MCF 10A (cell line): ENCODE data around the gene CLK3. TPM values are rescaled to one million over a fixed set of nuclear protein-coding genes. Genes with fewer than 3 reads are reported as not detected.

Source experiments
- BruUV-seq: library from RNA; stranded (reverse); fragments of 400-500 nt; replicated peaks from 2 replicates; lab custom pipeline; 2021; lab: Mats Ljungman, UMichigan
- CTCF ChIA-PET: fragments of 300-600 bp; sonication (Branson Sonifier 250); formaldehyde crosslinking; extraction: SDS; loops from one replicate; lab custom pipeline; 2021; ENCODE audit warnings: antibody characterized with exemption, inconsistent platforms; lab: Yijun Ruan, JAX
- POLR2A ChIA-PET: fragments of 300-600, 350-650 bp; sonication (Branson Sonifier 250); formaldehyde crosslinking; extraction: SDS; loops from one replicate; lab custom pipeline; 2020; ENCODE audit warnings: antibody characterized with exemption, inconsistent platforms; lab: Yijun Ruan, JAX
- DNase-seq: peaks from one replicate; pipeline ENCODE4 v3.0.0-alpha.2; 2018; ENCODE audit not compliant: unreplicated experiment
- H3K27ac Mint-ChIP-seq: one replicate; pipeline ENCODE4 v1.8.0; 2022; ENCODE audit warnings: mild to moderate bottlenecking, low read depth, mixed read lengths; ENCODE audit not compliant: unreplicated experiment
- H3K27me3 Mint-ChIP-seq: one replicate; pipeline ENCODE4 v1.8.0; 2022; ENCODE audit warnings: mixed read lengths; ENCODE audit not compliant: insufficient read depth, unreplicated experiment
- H3K36me3 Mint-ChIP-seq: one replicate; pipeline ENCODE4 v1.8.0; 2022; ENCODE audit warnings: mild to moderate bottlenecking, moderate library complexity, mixed read lengths; ENCODE audit not compliant: insufficient read depth, unreplicated experiment
- H3K4me1 Mint-ChIP-seq: one replicate; pipeline ENCODE4 v1.8.0; 2022; ENCODE audit warnings: mixed read lengths; ENCODE audit not compliant: insufficient read depth, unreplicated experiment
- H3K4me3 Mint-ChIP-seq: one replicate; pipeline ENCODE4 v1.8.0; 2022; ENCODE audit warnings: mild to moderate bottlenecking, moderate library complexity, mixed read lengths; ENCODE audit not compliant: unreplicated experiment
- H3K9me3 Mint-ChIP-seq: one replicate; pipeline ENCODE4 v1.8.0; 2022; ENCODE audit warnings: mixed read lengths; ENCODE audit not compliant: unreplicated experiment
- CTCF ChIP-seq: fragments of 200-600 bp; IDR thresholded peaks from one replicate; pipeline ENCODE4 v1.8.0; 2022; ENCODE audit warnings: antibody characterized with exemption, mild to moderate bottlenecking; ENCODE audit not compliant: unreplicated experiment
- intact Hi-C: fragments of 100-400 bp; cut with micrococcal nuclease; formaldehyde crosslinking; loops from 2 replicates; pipeline ENCODE4 v1.14.1; 2022
- total RNA-seq: library from RNA; stranded (reverse); gene quantifications from 2 replicates; pipeline ENCODE4 v1.2.3, GENCODE V29; 2022

CLK3 gene
- total RNA-seq, 1 experiment from 2014 or later: 57.8 TPM

DNA sequence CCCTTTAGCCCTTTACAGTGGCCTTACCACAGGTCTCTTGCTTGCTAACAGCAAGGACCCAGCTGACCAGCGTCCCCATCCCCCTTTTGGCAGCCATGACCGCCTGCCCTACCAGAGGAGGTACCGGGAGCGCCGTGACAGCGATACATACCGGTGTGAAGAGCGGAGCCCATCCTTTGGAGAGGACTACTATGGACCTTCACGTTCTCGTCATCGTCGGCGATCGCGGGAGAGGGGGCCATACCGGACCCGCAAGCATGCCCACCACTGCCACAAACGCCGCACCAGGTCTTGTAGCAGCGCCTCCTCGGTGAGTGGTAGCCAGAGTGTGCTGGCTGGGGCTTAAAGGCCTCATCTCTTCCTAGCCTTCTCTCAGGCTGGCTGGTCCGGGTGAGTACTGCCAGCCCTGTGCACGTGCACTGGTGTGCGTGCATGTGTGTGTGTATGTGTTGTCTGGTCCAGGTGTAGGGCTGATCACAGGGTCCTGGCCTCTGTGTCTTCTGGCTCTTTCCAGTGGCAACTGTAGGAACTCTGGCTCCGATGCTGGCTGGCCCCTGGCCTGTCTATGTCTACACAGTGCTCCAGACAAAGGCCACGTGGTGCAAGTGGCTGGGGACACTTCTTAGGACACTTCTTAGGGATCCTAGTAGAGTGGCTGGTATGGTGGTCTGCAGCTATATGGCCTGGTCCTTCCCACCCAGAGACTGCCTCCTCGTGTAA lies 4.4 kb downstream of the CLK3 start:
- no TSS peak for BruUV-seq
- intact Hi-C loops: loop anchor here (2.0 to 10.0 kb wide), 2 partner anchors 155 to 245 kb away; partner anchors contain the start of gene UBL7
- H3K4me3 Mint-ChIP-seq: no peak overlapping the region

DNA sequence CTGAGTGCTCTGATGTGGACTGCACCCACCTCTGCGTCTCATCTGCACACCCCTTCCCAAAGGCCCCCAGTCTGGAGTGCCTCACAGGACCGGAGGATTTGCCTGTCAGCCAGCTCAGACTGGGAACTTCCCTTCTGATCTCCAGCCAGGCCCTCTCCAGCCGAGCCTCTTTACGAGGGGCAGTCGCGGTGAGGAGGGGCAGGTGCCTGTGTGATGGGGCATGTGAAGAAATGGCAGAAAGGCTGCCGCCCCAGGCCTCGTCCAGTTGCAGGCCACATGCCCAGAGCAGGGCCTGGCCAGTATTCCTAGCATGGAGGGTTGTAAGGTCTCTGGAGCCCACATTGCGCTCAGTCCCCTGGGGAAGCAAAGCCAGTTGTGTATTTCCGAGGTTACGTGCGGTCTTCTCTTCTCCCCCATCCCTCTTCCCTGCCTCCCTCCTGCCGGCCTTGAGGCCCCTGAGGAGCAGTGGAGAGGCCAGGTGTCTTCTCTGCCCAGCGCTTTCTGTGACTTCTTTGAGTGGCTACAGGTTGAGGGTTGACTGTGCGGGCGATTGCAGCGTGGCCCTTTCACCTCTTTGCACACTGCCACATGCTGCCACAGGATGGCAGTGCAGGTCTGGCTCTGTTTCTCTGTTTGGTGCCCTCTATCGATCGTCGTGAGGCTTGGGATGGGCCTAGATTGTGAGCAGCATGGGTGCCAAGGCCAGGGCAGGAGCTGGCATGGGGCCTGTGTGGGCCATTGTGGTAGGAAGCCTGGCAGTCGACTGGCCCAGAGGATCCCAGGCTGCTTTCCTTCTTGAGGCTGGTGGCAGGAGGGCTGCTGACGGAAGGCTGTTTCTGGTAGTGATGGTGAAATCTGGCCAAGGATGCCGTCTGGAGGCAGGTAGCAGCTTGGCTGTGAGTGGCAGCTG lies 5.3 kb downstream of the CLK3 start:
- intact Hi-C loops: loop anchor here (2.0 kb wide), 1 partner anchor 246 kb away; no protein-coding TSS in a partner anchor
- H3K27ac Mint-ChIP-seq: peak overlapping the region; percentile 13
- no peaks in the 10 kb centered on the region for H3K9me3 Mint-ChIP-seq
- H3K4me1 Mint-ChIP-seq: peaks cover 37% of the 10 kb centered on the region
- peak; percentile 97 for TF ChIP-seq CTCF
- H3K4me3 Mint-ChIP-seq: no peak overlapping the region
- DNase-seq: peak; percentile 88
- POLR2A ChIA-PET: no interaction called here
- BruUV-seq: no TSS peak
- no peaks in the 10 kb centered on the region for H3K27me3 Mint-ChIP-seq
- peaks cover 61% of the 10 kb centered on the region for H3K36me3 Mint-ChIP-seq
- CTCF ChIA-PET: interaction anchor here (0.5 to 7.9 kb wide), 21 partner anchors 8 to 541 kb away, joined by 3 to 90 read pairs (median 3); partner anchors contain the start of gene COX5A

More for the DNA sequence above, 4.4 kb downstream of the CLK3 start:
- Mint-ChIP-seq H3K4me1 (peaks cover 37% of the 10 kb centered on the region), H3K27ac (no peak overlapping the region), H3K9me3 (no peaks in the 10 kb centered on the region), H3K27me3 (no peaks in the 10 kb centered on the region), H3K36me3 (peaks cover 58% of the 10 kb centered on the region)
- no peak for DNase-seq
- CTCF ChIA-PET: interaction anchor here (0.5 to 7.9 kb wide), 8 partner anchors 8 to 387 kb away, joined by 3 to 90 read pairs (median 3); no protein-coding TSS in a partner anchor
- no peak for TF ChIP-seq CTCF
- POLR2A ChIA-PET: no interaction called here

DNA sequence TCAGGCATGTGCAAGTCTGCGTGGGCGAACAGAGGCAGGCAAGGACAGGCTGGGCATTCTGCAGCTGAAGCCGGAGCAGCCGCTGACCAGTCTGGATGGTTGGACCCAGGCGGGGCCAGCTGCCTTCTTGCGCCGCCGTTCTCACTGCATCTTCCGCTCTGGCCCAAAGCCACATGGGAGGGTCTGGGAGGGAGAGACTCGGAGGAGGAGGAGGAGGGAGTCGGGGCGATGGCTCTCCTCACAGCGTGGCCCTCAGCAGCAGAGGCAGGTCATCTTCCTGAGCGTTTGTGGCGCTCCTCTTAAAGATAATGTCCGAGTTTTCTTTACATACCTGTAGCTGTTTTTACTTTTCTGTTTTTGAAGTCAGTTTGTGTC lies 5.9 kb downstream of the CLK3 start:
- no peaks in the 10 kb centered on the region for H3K27me3 Mint-ChIP-seq
- peaks cover 67% of the 10 kb centered on the region for H3K36me3 Mint-ChIP-seq
- no peak for TF ChIP-seq CTCF
- POLR2A ChIA-PET: no interaction called here
- H3K4me3 Mint-ChIP-seq: no peak overlapping the region
- CTCF ChIA-PET: interaction anchor here (0.5 to 7.9 kb wide), 17 partner anchors 8 to 541 kb away, joined by 3 to 90 read pairs (median 3); partner anchors contain the start of gene COX5A
- no peak for DNase-seq
- intact Hi-C loops: loop anchor here (2.0 kb wide), 1 partner anchor 247 kb away; no protein-coding TSS in a partner anchor
- H3K27ac Mint-ChIP-seq: peak overlapping the region; percentile 13
- H3K9me3 Mint-ChIP-seq: no peaks in the 10 kb centered on the region
- no TSS peak for BruUV-seq
- peaks cover 35% of the 10 kb centered on the region for H3K4me1 Mint-ChIP-seq
